Immature natural killer cell (primary cell): Measurements from ENCODE around the gene SV2B. TPM values are rescaled to one million over a fixed set of nuclear protein-coding genes. Genes with fewer than 3 reads are reported as not detected.
A peak's percentile ranks its signal among the peaks of the same experiment; 100 is the strongest.
"Not testable (repeated sequence)": the region's sequence is repeated elsewhere in the genome, so short reads cannot be mapped to it uniquely, and the experiment has no call there.

Experiments
- DNase-seq, 3 donors: peaks; one replicate each; pipeline ENCODE4 v3.0.0; 2022; ENCODE audit warnings: mixed read lengths in 1 of 3
- H3K27ac Mint-ChIP-seq, 6 donors: one replicate each; pipeline ENCODE4 v1.8.0; 2020; ENCODE audit warnings: mixed read lengths in 6 of 6, mild to moderate bottlenecking in 5 of 6, inconsistent platforms in 4 of 6, moderate library complexity in 3 of 6
- H3K27me3 Mint-ChIP-seq, 3 donors: one replicate each; pipeline ENCODE4 v1.8.0; 2020 to 2021; ENCODE audit warnings: low read depth in 3 of 3, mild to moderate bottlenecking in 3 of 3, mixed read lengths in 3 of 3, moderate library complexity in 3 of 3, inconsistent platforms in 1 of 3
- H3K36me3 Mint-ChIP-seq, 3 donors: one replicate each; pipeline ENCODE4 v1.8.0; 2020; ENCODE audit warnings: mixed read lengths in 3 of 3, inconsistent platforms in 2 of 3, mild to moderate bottlenecking in 2 of 3
- H3K4me1 Mint-ChIP-seq, 2 donors: one replicate each; pipeline ENCODE4 v1.8.0; 2020; ENCODE audit warnings: inconsistent platforms in 2 of 2, mild to moderate bottlenecking in 2 of 2, mixed read lengths in 2 of 2, moderate library complexity in 1 of 2
- H3K4me3 Mint-ChIP-seq, 5 donors: one replicate each; pipeline ENCODE4 v1.8.0; 2020; ENCODE audit warnings: mild to moderate bottlenecking in 5 of 5, mixed read lengths in 5 of 5, inconsistent platforms in 3 of 5, moderate library complexity in 3 of 5
- H3K9me3 Mint-ChIP-seq, 6 donors: one replicate each; pipeline ENCODE4 v1.8.0; 2020; ENCODE audit warnings: mild to moderate bottlenecking in 6 of 6, mixed read lengths in 6 of 6, inconsistent platforms in 4 of 6, moderate library complexity in 3 of 6
- polyA plus RNA-seq, 3 donors: library from polyadenylated mRNA; unstranded; fragments of 300-500 nt; fragmentation: Illumina TruSeq; gene quantifications; one replicate each; pipeline ENCODE4 v1.2.3, GENCODE V29; 2021

The SV2B gene
- polyA plus RNA-seq, 3 donors from 2014 or later: not detected

DNA sequence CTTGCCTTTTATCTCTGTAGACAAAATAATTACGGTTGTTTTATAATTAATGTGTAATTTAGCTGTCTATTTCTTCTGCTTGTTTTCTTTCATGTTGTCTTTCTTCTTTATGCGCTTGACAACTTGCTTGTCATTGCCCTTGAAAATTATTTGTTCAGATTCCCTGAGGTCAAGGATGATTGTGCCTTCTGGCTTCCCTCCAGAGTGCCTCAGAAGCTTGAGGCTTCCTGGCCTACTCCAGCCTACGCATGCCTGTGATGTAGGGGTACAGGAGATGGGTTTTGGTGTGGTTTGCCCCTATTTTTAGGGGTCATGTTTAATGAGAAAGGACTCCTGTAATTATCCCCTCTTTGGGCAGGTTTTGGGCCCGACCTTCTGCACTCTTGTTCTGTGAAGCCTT, 231.5 kb downstream of the SV2B start:
- Mint-ChIP-seq H3K27me3 (peaks cover 5 to 28% (median 10%) of the 10 kb centered on the region in 3 donors), H3K4me3 (no peak overlapping the region), H3K27ac (no peak overlapping the region), H3K36me3 (no peaks in the 10 kb centered on the region), H3K9me3 (no peaks in the 10 kb centered on the region), H3K4me1 (no peaks in the 10 kb centered on the region)
- no peak for DNase-seq

DNA sequence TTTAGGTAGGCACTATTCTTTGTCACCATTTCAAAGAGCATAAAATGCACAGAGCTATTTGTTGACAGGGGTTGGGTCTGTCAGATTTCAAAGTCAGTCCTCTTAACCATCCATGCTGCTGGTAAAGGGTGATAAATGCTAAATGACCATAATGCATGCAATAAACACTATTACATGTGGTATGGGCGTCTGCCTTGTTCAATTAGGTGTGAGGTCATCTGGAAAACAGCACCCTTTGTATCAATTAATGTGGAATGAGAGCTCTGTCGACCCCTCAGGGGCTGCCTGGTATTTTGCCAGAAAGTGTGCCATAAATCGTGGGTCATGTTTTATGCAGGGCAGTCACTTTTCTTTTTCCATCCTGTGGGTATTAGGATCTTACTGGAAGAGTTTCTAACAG, 235.6 kb downstream of the SV2B start:
- H3K4me3 Mint-ChIP-seq: no peak overlapping the region
- no peaks in the 10 kb centered on the region for H3K4me1 Mint-ChIP-seq
- H3K27ac Mint-ChIP-seq: no peak overlapping the region
- H3K9me3 Mint-ChIP-seq: no peaks in the 10 kb centered on the region
- no peaks in the 10 kb centered on the region for H3K36me3 Mint-ChIP-seq
- peaks cover 13% of the 10 kb centered on the region in 3 donors for H3K27me3 Mint-ChIP-seq
- DNase-seq: no peak

DNA sequence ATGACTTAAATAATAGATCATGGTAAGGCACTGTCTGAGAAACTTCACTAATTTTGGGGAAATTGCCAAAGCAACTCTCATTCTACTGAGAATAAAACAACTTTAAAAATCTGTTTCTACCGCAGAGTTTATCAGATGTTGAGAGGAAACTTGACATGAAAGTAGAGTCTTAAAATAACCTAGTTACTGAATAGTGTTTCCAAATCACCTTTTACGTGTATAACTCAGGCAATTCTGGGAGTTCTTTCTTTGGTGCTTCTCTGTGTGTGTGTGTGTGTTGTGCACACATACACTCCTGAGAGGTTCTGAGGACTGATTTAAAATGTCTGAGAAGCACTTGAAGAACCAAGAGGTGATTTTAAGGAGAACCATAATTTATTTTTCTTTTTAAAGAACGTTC, 236.6 kb downstream of the SV2B start:
- Mint-ChIP-seq H3K27ac (no peak overlapping the region), H3K9me3 (no peaks in the 10 kb centered on the region), H3K4me3 (peak overlapping the region in 1 of 5 donors; percentile 5)

DNA sequence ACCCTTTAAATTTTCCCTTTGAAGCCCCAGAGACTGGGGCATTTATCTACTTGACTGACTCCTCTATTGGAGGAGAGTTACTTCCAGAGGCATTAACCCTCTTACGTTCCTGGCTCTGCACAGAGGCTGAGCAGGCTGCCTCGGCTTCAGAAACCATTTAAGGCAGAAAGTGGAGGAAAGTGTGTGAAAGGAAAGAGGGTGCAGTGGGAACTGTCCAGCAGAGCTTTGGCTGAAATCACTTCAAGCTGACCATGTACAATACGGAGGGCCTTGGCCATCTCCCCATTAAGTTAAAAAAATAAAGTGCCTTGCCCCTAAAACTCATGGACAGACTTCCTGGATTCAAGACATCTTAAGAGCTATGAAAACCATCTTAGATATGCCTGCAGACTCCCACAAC, 238.7 kb downstream of the SV2B start:
- Mint-ChIP-seq H3K27me3 (peaks cover 10 to 21% (median 18%) of the 10 kb centered on the region in 3 donors), H3K4me1 (no peaks in the 10 kb centered on the region), H3K36me3 (no peaks in the 10 kb centered on the region), H3K9me3 (peaks cover 0 to 2% (median 0%) of the 10 kb centered on the region in 6 donors), H3K27ac (no peak overlapping the region), H3K4me3 (no peak overlapping the region)
- DNase-seq: no peak

More for the DNA sequence above, 236.6 kb downstream of the SV2B start:
- Mint-ChIP-seq H3K27me3 (peaks cover 13 to 14% (median 13%) of the 10 kb centered on the region in 3 donors), H3K4me1 (no peaks in the 10 kb centered on the region), H3K36me3 (no peaks in the 10 kb centered on the region)
- DNase-seq: no peak

DNA sequence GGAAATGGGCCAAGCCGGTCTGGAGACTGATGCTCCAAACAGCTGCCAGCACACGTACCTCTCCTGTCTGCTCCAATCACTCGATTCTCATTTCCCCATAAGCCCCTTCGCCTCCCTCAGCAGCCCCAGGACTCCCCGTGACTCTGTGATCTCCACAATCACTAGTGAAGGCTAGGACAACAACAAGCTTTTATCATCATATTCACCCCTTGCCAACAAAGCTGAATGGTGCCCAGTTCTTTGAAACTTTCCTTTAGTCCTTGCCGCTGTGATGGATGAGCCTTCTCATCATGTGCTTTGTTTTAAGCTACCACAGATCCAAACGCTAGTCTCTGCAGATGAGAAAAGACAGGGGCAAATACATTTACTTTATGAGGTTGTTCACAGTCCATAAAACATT, 242.0 kb downstream of the SV2B start:
- Mint-ChIP-seq H3K9me3 (peaks cover 0 to 8% (median 2%) of the 10 kb centered on the region in 6 donors), H3K4me1 (no peaks in the 10 kb centered on the region), H3K36me3 (no peaks in the 10 kb centered on the region), H3K27me3 (peaks cover 30 to 37% (median 31%) of the 10 kb centered on the region in 3 donors), H3K4me3 (no peak overlapping the region), H3K27ac (no peak overlapping the region)
- DNase-seq: no peak

DNA sequence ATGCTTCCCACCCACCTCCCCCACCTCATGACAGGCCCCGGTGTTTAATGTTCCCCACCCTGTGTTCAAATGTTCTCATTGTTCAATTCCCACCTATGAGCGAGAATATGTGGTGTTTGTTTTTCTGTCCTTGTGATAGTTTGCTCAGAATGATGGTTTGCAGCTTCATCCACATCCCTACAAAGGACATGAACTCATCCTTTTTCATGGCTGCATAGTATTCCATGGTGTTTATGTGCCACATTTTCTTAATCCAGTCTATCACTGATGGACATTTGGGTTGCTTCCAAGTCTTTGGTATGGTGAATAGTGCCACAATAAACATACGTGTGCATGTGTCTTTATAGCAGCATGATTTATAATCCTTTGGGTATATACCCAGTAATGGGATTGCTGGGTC, 244.9 kb downstream of the SV2B start:
- not testable (repeated sequence) for H3K4me3 Mint-ChIP-seq, H3K36me3 Mint-ChIP-seq, H3K27ac Mint-ChIP-seq, H3K9me3 Mint-ChIP-seq, DNase-seq
- Mint-ChIP-seq H3K27me3 (peaks cover 33 to 50% (median 37%) of the 10 kb centered on the region in 3 donors), H3K4me1 (peaks cover 22 to 26% of the 10 kb centered on the region in 2 donors)

DNA sequence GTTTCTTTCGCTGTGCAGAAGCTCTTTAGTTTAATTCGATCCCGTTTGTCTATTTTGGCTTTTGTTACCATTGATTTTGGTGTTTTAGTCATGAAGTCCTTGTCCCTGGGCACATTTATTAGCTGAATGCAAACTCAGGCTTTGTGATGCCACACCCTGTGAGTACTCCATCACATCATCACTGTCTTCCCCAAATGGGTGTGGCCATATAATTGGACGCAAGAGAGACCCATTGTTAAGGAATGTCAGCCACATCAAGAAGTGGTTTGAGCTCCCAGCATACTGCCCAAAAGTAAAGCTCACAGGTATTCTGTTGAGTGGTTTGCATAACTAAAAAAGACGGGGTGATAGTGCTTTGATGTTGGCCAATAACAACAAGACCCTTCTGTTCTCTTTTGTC, 245.7 kb downstream of the SV2B start:
- DNase-seq: no peak
- H3K4me3 Mint-ChIP-seq: no peak overlapping the region
- H3K27me3 Mint-ChIP-seq: peaks cover 31 to 52% (median 40%) of the 10 kb centered on the region in 3 donors
- peaks cover 28 to 34% of the 10 kb centered on the region in 2 donors for H3K4me1 Mint-ChIP-seq
- no peak overlapping the region for H3K27ac Mint-ChIP-seq
- no peaks in the 10 kb centered on the region for H3K36me3 Mint-ChIP-seq
- H3K9me3 Mint-ChIP-seq: peaks cover 0 to 8% (median 2%) of the 10 kb centered on the region in 6 donors

DNA sequence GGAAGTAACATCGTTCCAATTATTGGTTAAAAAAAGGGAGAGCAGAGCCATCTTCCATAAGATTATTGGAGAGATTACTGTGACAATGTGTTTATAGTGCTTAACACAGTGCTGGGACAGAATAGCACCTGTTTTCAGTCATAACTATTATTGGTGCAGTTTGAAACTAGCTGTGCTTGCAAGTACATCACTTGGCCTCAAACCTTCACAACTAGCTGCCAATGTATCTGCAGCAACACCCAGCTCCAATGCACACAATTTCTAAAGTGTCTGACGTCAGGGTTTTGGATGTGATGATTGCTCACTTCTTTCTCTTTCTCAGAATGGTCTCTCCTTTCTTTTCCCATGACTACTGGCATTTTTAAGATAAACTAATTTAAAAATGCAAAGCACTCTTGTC, 246.2 kb downstream of the SV2B start:
- H3K27ac Mint-ChIP-seq: no peak overlapping the region
- no peak overlapping the region for H3K4me3 Mint-ChIP-seq
- peaks cover 28 to 34% of the 10 kb centered on the region in 2 donors for H3K4me1 Mint-ChIP-seq
- no peaks in the 10 kb centered on the region for H3K36me3 Mint-ChIP-seq
- H3K9me3 Mint-ChIP-seq: peaks cover 0 to 8% (median 2%) of the 10 kb centered on the region in 6 donors
- DNase-seq: no peak
- H3K27me3 Mint-ChIP-seq: peaks cover 31 to 52% (median 45%) of the 10 kb centered on the region in 3 donors

DNA sequence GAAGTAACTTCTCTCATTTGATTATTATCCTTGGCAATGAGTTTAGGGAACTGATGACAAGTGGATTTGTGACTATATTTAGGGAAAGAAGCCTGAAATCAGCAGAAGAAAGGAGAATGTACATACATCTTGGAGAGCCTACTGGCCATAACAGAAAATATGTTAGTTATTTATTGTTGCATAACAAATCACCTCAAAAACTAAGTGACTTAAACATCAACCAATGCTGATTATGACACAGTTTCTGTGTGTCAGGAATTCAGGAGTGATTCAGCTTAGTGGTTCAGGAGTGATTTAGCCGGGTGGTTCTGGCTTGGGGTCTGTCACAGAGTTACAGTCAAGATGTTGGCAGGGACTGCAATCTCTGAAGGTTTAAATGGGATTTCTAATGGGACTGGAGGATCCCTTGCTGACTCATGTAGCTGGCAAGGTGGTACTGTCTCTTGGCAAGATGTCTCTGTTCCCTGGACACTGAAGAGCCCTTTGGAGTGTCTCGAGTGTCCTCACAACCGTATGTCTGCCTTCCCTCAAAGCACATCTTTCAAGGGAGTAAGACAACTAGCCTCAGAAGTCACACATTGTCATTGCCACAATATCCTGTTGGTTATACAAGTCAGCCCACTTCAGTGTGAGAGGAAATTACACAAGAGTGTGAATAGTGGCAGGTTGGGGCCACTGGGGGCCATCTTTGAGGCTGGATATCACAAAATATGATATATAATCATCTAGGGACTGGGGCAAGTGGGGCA, 248.9 kb downstream of the SV2B start:
- Mint-ChIP-seq H3K4me1 (peaks cover 28 to 34% of the 10 kb centered on the region in 2 donors), H3K36me3 (no peaks in the 10 kb centered on the region), H3K9me3 (peaks cover 0 to 8% (median 2%) of the 10 kb centered on the region in 6 donors), H3K27me3 (peaks cover 23 to 55% (median 52%) of the 10 kb centered on the region in 3 donors), H3K27ac (peak overlapping the region in 5 of 6 donors; percentile 26 to 71 (median 42)), H3K4me3 (peak overlapping the region; percentile 67 to 85 (median 77))
- peak; percentile 66 to 73 (median 69) for DNase-seq

Other genes with a start within 250 kb of the SV2B start
- 10 to 100 TPM; 18.2 to 22.8 (median 20.8) TPM for gene FURIN, start 231.7 kb upstream of the SV2B start, polyA plus RNA-seq
- gene FES, start 215.8 kb upstream of the SV2B start, polyA plus RNA-seq: 10 to 100 TPM; 28.6 to 73.2 (median 53.5) TPM
- 1 to 10 TPM; 4.1 to 7.4 (median 5.4) TPM for gene MAN2A2, start 197.0 kb upstream of the SV2B start, polyA plus RNA-seq
- gene HDDC3, start 167.7 kb upstream of the SV2B start, polyA plus RNA-seq: 10 to 100 TPM; 25.5 to 33.1 (median 32.1) TPM
- gene UNC45A, start 165.0 kb upstream of the SV2B start, polyA plus RNA-seq: 10 to 100 TPM; 54.9 to 74.4 (median 59.3) TPM
- gene RCCD1, start 145.4 kb upstream of the SV2B start, polyA plus RNA-seq: 1 to 10 TPM in 2 of 3 donors, not detected in 1; 1.6 to 3.0 TPM
- gene PRC1, start 105.7 kb upstream of the SV2B start, polyA plus RNA-seq: 1 to 10 TPM; 1.1 to 4.1 (median 1.5) TPM
- 10 to 100 TPM in 1 of 3 donors, 1 to 10 TPM in 2; 4.2 to 10.5 (median 4.7) TPM for gene VPS33B, start 77.7 kb upstream of the SV2B start, polyA plus RNA-seq